ENCODE measurements around the gene RSRP1.
A peak's percentile ranks its signal among the peaks of the same experiment; 100 is the strongest.
"Not testable (repeated sequence)": the region's sequence is repeated elsewhere in the genome, so short reads cannot be mapped to it uniquely, and the experiment has no call there.

The RSRP1 gene

DNA sequence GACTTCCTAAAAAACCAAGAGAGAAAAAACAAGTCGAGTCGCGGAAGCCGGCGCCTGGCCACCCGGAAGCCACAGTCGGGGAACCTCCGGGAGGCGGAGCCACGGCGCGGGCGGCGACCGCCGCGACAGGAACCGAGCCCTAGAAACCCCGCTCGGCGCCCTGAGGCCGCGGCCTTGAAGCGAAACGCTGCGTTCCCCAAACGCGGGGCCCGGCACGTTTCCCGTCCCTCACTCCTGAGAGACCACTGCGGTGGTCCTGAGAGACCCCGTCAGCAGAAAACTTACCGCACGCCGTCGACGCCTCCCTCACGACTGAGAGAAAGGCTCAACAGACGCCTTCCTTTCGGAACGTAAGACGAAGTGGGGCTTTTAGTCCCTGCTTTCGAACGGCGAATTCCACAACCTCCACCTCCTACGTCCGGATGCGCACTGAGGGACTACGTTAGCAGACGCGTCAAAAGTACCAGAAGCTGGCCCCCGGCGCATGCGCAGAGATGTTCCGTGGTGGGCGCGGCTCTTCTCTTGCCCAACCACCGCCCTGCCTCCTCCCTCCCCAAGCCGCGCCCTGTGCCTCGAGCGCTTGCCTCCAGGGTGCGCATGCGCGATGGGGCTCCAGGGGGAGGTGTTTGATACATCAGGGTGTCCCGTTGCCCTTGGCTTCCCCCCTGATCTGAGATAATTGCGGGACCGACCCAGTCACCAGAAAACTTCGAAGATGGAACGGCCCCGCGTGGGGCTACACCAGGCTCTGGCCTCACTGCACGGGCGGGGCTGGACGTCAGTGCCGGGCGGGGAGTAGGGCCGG, at the start of gene RSRP1:
TSS of gene RSRP1 (minus strand) at position 431 of the 805 bp plus-strand sequence. CDS start 491 bp downstream, outside the sequence.
- DNase-seq: peak; percentile 100

GRCh38 chr1:25296501-25296900, 49.2 kb upstream of the RSRP1 start:
- not testable (repeated sequence) for DNase-seq

DNA sequence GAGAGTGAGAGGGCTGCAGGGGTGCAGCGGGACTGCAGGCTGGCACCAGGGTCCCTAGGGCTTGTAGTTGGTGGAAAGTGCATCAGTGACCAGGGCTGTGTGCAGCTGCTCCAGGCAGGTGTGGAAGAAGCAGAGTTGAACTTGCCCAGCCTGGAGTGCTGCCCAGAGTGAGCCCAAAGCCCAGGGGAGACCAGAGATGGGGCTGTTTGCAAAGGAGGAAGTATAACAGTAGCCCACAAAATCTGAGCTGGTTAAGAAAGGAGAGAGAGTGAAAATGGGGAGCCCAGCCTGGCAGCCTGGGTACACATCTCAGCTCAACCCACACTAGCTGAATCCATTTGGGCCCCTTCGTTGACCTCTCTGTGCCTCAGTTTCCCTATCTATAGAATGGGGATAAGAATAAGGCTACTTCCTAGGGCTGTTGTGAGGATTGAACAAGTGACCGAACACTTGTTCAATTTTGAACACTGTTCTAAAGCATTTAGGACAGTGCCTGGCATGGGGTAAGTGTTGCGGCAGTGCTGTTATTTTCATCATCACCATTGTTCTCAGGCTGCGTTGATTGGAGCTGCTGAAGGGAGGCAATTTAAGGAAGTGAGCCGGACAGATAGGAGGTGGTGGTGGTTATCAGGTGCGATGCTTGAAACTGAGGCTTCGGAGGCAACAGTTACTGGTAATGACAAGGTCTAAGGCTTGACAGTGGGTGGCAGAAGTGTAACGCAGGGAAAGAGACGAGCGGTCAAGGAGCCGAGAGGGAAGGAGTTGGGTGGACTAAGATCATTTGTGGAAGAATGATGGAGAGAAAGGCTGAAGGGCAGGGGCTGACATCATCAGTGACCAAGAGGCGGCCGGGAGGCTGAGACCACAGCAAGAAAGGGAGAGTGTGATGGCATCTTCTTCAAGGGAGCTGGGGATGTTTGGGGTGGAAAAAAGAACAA, 47.9 kb upstream of the RSRP1 start:
- not testable (repeated sequence) for DNase-seq

GRCh38 chr1:25293426-25293825, 46.2 kb upstream of the RSRP1 start:
- not testable (repeated sequence) for DNase-seq

DNA sequence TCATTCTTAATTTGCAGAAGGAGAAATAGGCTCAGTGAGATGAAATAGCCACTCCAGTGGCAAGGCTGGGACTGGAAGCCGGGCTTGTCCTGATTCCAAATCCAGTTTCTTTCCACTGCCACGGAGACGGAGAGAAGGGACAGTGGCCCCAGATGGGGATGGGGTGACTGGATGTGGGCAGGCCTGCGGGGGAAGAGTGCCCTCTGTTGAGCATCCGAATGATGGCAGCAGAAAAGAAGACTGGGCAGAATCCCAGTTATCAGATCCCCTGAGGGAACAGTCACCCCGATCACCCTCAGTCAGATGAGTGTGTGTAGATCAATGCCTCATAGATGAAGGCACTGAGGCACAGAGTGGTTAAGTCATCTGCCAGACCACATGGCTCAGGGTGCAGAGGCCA, 42.8 kb upstream of the RSRP1 start:
- not testable (repeated sequence) for DNase-seq

DNA sequence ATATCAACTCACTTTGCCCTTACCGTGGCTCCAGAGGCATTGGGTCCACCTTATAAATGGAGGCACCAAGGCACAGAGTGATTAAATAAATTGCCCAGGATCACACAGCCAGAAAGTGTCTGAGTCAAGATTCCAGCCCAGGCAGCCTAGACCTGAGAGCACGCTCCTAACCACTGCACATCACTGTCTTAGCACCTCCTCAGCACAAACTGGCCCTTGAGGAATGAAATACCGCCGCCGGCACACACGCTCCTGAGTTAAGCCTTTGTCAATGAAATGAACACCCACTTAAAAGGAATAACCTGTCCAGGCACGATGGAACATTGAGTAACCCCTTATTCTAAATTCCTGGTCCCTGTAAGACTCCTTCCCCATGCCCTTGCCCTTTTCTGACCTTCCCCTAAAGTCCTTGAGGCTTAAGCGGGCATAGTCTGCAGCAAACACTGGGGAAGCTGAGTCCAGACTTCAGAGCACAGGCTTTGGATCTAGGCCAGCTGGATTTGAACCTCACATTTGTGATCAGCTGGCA, 41.4 kb upstream of the RSRP1 start:
- not testable (repeated sequence) for DNase-seq

DNA sequence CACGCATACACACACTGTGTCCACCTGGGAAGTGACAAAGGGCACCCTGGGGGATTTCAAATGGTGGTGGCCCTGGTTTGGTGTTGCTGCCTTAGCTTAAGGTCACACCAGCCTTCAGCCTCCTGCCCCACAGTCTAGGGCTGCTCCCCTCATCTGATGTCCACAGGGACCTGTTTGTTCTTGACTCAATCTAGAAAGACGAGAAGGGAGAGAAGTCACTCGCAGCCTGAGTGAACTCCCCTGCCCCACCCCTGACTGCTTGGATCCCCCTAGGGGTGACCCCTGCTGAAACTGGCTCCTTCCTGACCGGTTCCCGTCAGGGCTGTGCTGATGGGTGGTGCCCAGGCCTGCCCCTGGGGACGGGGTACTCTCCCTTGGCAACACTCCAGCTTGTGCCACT, 39.9 kb upstream of the RSRP1 start:
- DNase-seq: not testable (repeated sequence)

GRCh38 chr1:25285862-25286261, 38.6 kb upstream of the RSRP1 start:
- DNase-seq: not testable (repeated sequence)

- DNase-seq: not testable (repeated sequence)
Measured at GRCh38 chr1:25279693-25280111, 32.4 kb upstream of the RSRP1 start.

- not testable (repeated sequence) for DNase-seq
Measured at GRCh38 chr1:25278790-25279189, 31.5 kb upstream of the RSRP1 start.

DNA sequence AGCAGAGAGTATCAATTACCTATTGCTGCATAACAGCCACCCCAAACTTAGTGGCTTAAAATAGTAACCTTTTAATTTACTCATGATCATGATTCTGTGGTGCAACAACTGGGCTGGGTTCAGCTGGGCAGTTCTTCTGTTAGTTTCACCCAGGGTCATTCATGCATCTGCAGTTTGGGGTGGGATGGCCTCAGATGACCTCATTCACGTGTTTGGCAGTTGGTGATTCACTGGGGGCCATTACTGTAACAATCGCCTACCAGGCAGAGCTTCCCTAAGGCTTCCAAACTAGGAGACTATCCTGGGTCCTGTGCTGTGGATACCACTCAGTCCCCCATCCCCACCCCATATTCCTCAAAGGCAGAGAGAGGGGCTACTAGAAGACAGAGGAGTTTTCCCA, 31.1 kb upstream of the RSRP1 start:
- not testable (repeated sequence) for DNase-seq

DNA sequence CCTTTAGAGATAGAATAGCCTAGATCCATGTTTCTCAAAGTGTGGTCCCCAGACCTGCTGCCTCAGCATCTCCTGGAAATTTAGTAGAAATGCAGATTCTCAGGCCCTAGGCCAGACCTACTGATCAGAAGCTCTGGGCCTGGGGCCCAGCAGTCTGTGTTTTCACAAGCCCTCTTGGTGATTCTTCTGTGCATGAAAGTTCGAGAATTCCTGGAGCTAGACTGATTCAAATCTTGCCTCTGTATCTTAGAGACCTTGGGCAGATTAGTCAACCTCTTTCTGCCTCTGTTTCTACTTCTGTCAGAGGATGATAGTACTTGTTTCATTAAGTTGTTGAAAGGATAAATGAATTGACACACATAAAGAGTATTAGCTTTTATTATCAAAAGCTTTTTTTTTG, 30.0 kb upstream of the RSRP1 start:
- not testable (repeated sequence) for DNase-seq

DNA sequence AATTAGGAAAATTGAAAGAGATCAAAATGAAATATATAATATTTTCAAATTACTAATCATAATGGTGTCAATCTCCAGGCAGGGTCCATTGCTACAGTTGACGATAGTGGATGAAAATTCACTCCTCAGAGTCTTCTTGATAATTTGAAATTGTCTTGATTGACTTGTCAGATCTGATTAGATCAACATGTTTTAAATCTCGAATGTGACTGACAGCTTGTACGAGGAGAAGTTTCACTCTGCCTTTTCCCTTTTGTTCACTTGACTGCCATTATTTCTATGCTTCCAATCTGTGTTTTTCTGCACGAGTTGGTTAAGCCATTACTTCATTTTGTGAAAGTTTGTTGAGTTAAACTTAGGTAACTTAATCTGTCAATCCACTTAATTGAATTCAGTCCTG, 28.4 kb upstream of the RSRP1 start:
- DNase-seq: not testable (repeated sequence)

- not testable (repeated sequence) for DNase-seq
Measured at GRCh38 chr1:25272238-25272637, 25.0 kb upstream of the RSRP1 start, which contains the start of gene RHD. Gene RHD, plus strand, starts transcription at chr1:25272509. Its CDS starts 39 bp downstream, at chr1:25272548.

DNA sequence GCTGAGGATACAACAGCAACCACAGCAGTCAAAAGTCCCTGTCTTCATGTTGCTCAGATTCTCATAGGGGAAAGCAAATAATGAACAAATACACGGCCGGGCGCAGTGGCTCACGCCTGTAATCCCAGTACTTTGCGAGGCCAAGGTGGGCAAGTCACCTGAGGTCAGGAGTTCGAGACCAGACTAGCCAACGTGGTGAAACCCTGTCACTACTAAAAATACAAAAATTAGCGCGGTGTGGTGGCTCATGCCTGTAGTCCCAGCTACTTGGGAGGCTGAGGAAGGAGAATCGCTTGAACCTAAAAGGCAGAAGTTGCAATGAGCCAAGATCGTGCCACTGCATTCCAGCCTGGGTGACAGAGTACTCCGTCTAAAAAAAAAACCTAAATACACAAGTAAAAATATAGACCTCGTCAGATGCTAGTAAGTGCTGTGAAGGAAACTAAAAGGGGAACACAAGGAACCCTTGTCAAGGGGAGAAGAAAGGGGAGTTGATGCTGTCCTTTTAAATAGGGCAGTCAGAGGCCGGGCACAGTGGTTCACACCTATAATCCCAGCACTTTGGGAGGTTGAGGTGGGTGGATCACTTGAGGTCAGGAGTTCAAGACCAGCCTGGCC, 21.0 kb upstream of the RSRP1 start:
- peak; percentile 3 for DNase-seq

GRCh38 chr1:25267288-25268142, 20.3 kb upstream of the RSRP1 start:
- DNase-seq: peak; percentile 90

- DNase-seq: peak; percentile 7
Measured at GRCh38 chr1:25266554-25267287, 19.5 kb upstream of the RSRP1 start.

- DNase-seq: not testable (repeated sequence)
Measured at GRCh38 chr1:25260336-25260735, 13.1 kb upstream of the RSRP1 start.

DNA sequence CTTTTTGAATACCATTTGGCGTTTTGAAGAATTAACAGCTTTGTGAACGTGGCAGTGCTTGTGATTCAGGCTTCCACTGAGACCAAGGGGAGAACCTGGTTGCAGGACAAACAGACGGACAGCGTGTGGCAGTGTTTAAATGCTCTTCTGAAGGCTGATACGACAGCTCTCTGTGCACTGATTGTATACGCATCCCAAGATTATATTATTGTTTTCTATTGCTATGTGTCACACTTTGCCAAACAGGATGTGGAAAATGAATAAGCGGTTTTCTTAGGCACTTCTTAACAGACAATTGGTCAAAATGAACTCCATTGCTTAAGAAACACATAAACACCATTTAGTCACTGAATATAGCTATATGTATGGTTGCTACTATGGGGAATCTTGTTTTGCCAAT, 12.6 kb upstream of the RSRP1 start:
- DNase-seq: not testable (repeated sequence)

DNA sequence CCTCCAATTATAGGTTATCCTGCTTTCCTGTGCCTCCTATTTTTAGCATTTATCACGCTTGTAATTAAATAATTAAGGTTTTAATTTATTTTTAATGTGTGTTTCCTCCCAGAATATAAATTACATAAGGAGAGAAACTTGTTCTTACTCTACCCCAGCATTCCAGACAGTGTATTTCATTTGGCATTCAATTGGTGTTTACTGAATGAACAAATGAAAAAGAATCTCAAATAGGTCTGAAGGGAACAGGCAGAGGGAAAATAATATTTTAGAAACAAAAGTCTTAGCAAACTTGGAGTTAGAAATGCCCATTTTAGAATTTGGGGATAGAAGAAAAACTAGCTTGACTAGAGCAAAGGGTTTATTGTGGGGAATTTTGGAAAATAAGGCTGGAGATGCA, 9.9 kb upstream of the RSRP1 start:
- DNase-seq: no peak

GRCh38 chr1:25256578-25256965, 9.3 kb upstream of the RSRP1 start:
- no peak for DNase-seq
